HG03280 (cell line): ENCODE measurements around the gene ZNF148.
"Not testable (repeated sequence)": the region's sequence is repeated elsewhere in the genome, so short reads cannot be mapped to it uniquely, and the experiment has no call there.

Experiments
- ATAC-seq: cut with Tn5 transposase; IDR thresholded peaks from one replicate; pipeline ENCODE4 v1.9.1; 2021; ENCODE audit warnings: mild to moderate bottlenecking, moderate library complexity; ENCODE audit not compliant: unreplicated experiment

The ZNF148 gene

GRCh38 chr3:125374996-125375941 lies at the start of gene ZNF148:
TSS of gene ZNF148 (minus strand) at chr3:125375325. CDS start at chr3:125313640, 61,685 bp downstream.
- peak; percentile 85 for ATAC-seq

- ATAC-seq, result no peak
These were observed 43.2 kb upstream of the ZNF148 start for GRCh38 chr3:125418306-125418705.

- no peak for ATAC-seq
These were observed 41.1 kb upstream of the ZNF148 start for GRCh38 chr3:125416235-125416634.

- ATAC-seq, result no peak
These were observed 39.5 kb upstream of the ZNF148 start for GRCh38 chr3:125414669-125415068.

GRCh38 chr3:125410922-125411321 lies 35.8 kb upstream of the ZNF148 start:
- ATAC-seq, result no peak

- ATAC-seq, result no peak
These were observed 30.9 kb upstream of the ZNF148 start for GRCh38 chr3:125406070-125406469.

- ATAC-seq, result not testable (repeated sequence)
These were observed 30.4 kb upstream of the ZNF148 start for GRCh38 chr3:125405515-125405914.

- ATAC-seq, result no peak
These were observed 28.7 kb upstream of the ZNF148 start for GRCh38 chr3:125403789-125404188.

- no peak for ATAC-seq
These were observed 27.5 kb upstream of the ZNF148 start for GRCh38 chr3:125402639-125403038.

GRCh38 chr3:125401402-125401801 lies 26.3 kb upstream of the ZNF148 start:
- ATAC-seq, result no peak

GRCh38 chr3:125398952-125399351 lies 23.8 kb upstream of the ZNF148 start:
- no peak for ATAC-seq

GRCh38 chr3:125395091-125395490 lies 20.0 kb upstream of the ZNF148 start:
- ATAC-seq, result no peak

- no peak for ATAC-seq
These were observed 19.3 kb upstream of the ZNF148 start for GRCh38 chr3:125394406-125394805.

GRCh38 chr3:125389282-125389681 lies 14.2 kb upstream of the ZNF148 start:
- ATAC-seq, result no peak

GRCh38 chr3:125388369-125388768 lies 13.2 kb upstream of the ZNF148 start:
- not testable (repeated sequence) for ATAC-seq

GRCh38 chr3:125386811-125387210 lies 11.7 kb upstream of the ZNF148 start:
- ATAC-seq, result no peak

- ATAC-seq, result no peak
These were observed 8.6 kb upstream of the ZNF148 start for GRCh38 chr3:125383744-125384143.

GRCh38 chr3:125382298-125382697 lies 7.2 kb upstream of the ZNF148 start:
- ATAC-seq, result no peak

- ATAC-seq, result no peak
These were observed 6.6 kb upstream of the ZNF148 start for GRCh38 chr3:125381743-125382142.

- ATAC-seq, result no peak
These were observed 6.2 kb upstream of the ZNF148 start for GRCh38 chr3:125381314-125381713.

GRCh38 chr3:125379483-125379882 lies 4.4 kb upstream of the ZNF148 start:
- no peak for ATAC-seq

- no peak for ATAC-seq
These were observed 3.6 kb upstream of the ZNF148 start for GRCh38 chr3:125378762-125379161.
